H1 (cell line): Measurements from ENCODE around the gene MYL11. TPM values are rescaled to one million over a fixed set of nuclear protein-coding genes. Genes with fewer than 3 reads are reported as not detected.
A peak's percentile ranks its signal among the peaks of the same experiment; 100 is the strongest.

Experiments used
- CTCF ChIA-PET: fragments of 300-600 bp; sonication (Branson Sonifier 250); formaldehyde crosslinking; loops from one replicate; lab custom pipeline; 2021; ENCODE audit not compliant: partially characterized antibody; lab: Charles Lee
- POLR2A ChIA-PET: fragments of 300-600 bp; sonication (Branson Sonifier 250); formaldehyde crosslinking; loops from one replicate; lab custom pipeline; 2021; ENCODE audit warnings: inconsistent platforms; ENCODE audit not compliant: partially characterized antibody; lab: Charles Lee
- DNase-seq, 2 experiments: peaks; one replicate each; pipeline versions ENCODE4 v3.0.0 to v3.0.0-alpha.2; 2010 to 2022; ENCODE audit warnings: low spot score in 2 of 2, low read depth in 1 of 2, mixed read lengths in 1 of 2
- FAIRE-seq: peaks from 2 replicates; lab custom pipeline; 2011; peaks lifted over from hg19 to GRCh38; lab: Jason Lieb, UNC
- H2AFZ ChIP-seq: 2 replicates; pipeline ENCODE4 v1.8.1; 2012; ENCODE audit warnings: low read length, inconsistent platforms
- H2AK5ac ChIP-seq: 2 replicates; pipeline ENCODE4 v1.6.1; 2013; ENCODE audit warnings: low read depth, low read length
- H2BK120ac ChIP-seq: replicated peaks from 2 replicates; pipeline ENCODE3; 2013; ENCODE audit warnings: low read depth, low read length, inconsistent platforms
- H2BK12ac ChIP-seq: 2 replicates; pipeline ENCODE4 v1.6.1; 2013; ENCODE audit warnings: low read depth, low read length
- H2BK15ac ChIP-seq: 2 replicates; pipeline ENCODE4 v1.6.1; 2013; ENCODE audit warnings: low read length
- H2BK20ac ChIP-seq: 2 replicates; pipeline ENCODE4 v1.6.1; 2013; ENCODE audit warnings: low read length
- H2BK5ac ChIP-seq: 2 replicates; pipeline ENCODE4 v1.6.1; 2013; ENCODE audit warnings: low read depth, low read length
- H3K14ac ChIP-seq: 2 replicates; pipeline ENCODE4 v1.6.1; 2013; ENCODE audit warnings: inconsistent platforms; ENCODE audit not compliant: insufficient read length
- H3K18ac ChIP-seq: 2 replicates; pipeline ENCODE4 v1.6.1; 2013; ENCODE audit warnings: low read length; ENCODE audit errors: extremely low read depth
- H3K23ac ChIP-seq: 2 replicates; pipeline ENCODE4 v1.6.1; 2013; ENCODE audit warnings: inconsistent platforms; ENCODE audit not compliant: insufficient read length
- H3K23me2 ChIP-seq: 2 replicates; pipeline ENCODE4 v1.6.1; 2013; ENCODE audit warnings: low read depth, low read length
- H3K27ac ChIP-seq: 2 replicates; pipeline ENCODE4 v1.6.1; 2011; ENCODE audit warnings: low read depth, low read length, inconsistent platforms
- H3K27me3 ChIP-seq, 4 experiments: replicated peaks in 1 of 4; 1 replicate in 1 of 4; 2 replicates in 3 of 4; pipeline versions ENCODE4 v1.6.1 to v1.8.1; 2011 to 2013; ENCODE audit warnings: low read length in 3 of 4, mild to moderate bottlenecking in 3 of 4, inconsistent platforms in 2 of 4, mixed read lengths in 2 of 4, moderate library complexity in 1 of 4; ENCODE audit not compliant: control insufficient read depth in 3 of 4, insufficient read depth in 3 of 4; ENCODE audit errors: extremely low read depth in 1 of 4
- H3K36me3 ChIP-seq, 4 experiments: 2 replicates each; pipeline versions ENCODE4 v1.6.1 to v1.8.1; 2011 to 2013; ENCODE audit warnings: mild to moderate bottlenecking in 4 of 4, low read length in 3 of 4, moderate library complexity in 2 of 4, control low read depth in 1 of 4, inconsistent platforms in 1 of 4; ENCODE audit not compliant: insufficient read depth in 4 of 4, control insufficient read depth in 2 of 4
- H3K4ac ChIP-seq: replicated peaks from 2 replicates; pipeline ENCODE3; 2013; ENCODE audit warnings: low read length, low read depth, mixed read lengths, inconsistent platforms; ENCODE audit not compliant: insufficient read length
- H3K4me1 ChIP-seq, 4 experiments: replicated peaks in 1 of 4; 1 replicate in 1 of 4; 2 replicates in 3 of 4; pipeline versions ENCODE4 v1.6.1 to v1.8.1; 2011 to 2013; ENCODE audit warnings: low read length in 3 of 4, inconsistent platforms in 2 of 4, mixed read lengths in 1 of 4; ENCODE audit not compliant: insufficient read depth in 4 of 4, control insufficient read depth in 3 of 4
- H3K4me2 ChIP-seq, 2 experiments: 2 replicates each; pipeline versions ENCODE4 v1.6.1 to v1.8.1; 2011 to 2013; ENCODE audit warnings: low read depth in 2 of 2, low read length in 2 of 2, control low read depth in 1 of 2, inconsistent platforms in 1 of 2, mild to moderate bottlenecking in 1 of 2; ENCODE audit not compliant: insufficient read depth in 1 of 2
- H3K4me3 ChIP-seq, 4 experiments: fragments of 200-600, 300-600 bp in 1 of 4; sonication (generic), shearing (Covaris generic), sonication (Bioruptor Twin) in 1 of 4; 2 replicates each; pipeline versions ENCODE4 v1.5.1 to v1.8.1; 2011 to 2016; ENCODE audit warnings: low read length in 4 of 4, low read depth in 3 of 4, control low read depth in 2 of 4, inconsistent platforms in 2 of 4, mild to moderate bottlenecking in 2 of 4, mixed read lengths in 1 of 4, moderate library complexity in 1 of 4; ENCODE audit not compliant: insufficient read depth in 2 of 4; ENCODE audit errors: extremely low read depth in 1 of 4
- H3K56ac ChIP-seq: replicated peaks from 2 replicates; pipeline ENCODE3; 2013; ENCODE audit warnings: low read depth, mild to moderate bottlenecking, mixed read lengths, low read length, inconsistent platforms; ENCODE audit not compliant: insufficient read length
- H3K79me1 ChIP-seq: 2 replicates; pipeline ENCODE4 v1.6.1; 2013; ENCODE audit warnings: low read depth, low read length, control low read depth
- H3K79me2 ChIP-seq, 2 experiments: 2 replicates each; pipeline versions ENCODE4 v1.6.1 to v1.8.1; 2012 to 2013; ENCODE audit warnings: low read length in 2 of 2, mild to moderate bottlenecking in 2 of 2, inconsistent platforms in 1 of 2; ENCODE audit not compliant: insufficient read depth in 2 of 2, control insufficient read depth in 1 of 2
- H3K9ac ChIP-seq, 4 experiments: replicated peaks in 1 of 4; 1 replicate in 1 of 4; 2 replicates in 3 of 4; pipeline versions ENCODE4 v1.6.1 to v1.8.1; 2011 to 2013; ENCODE audit warnings: low read depth in 3 of 4, low read length in 3 of 4, control low read depth in 2 of 4, mild to moderate bottlenecking in 2 of 4, moderate library complexity in 2 of 4, inconsistent platforms in 1 of 4; ENCODE audit errors: extremely low read depth in 1 of 4
- H3K9me3 ChIP-seq, 2 experiments: 2 replicates each; pipeline versions ENCODE4 v1.6.1 to v1.8.1; 2012 to 2013; ENCODE audit warnings: mild to moderate bottlenecking in 2 of 2, moderate library complexity in 2 of 2, control low read depth in 1 of 2, inconsistent platforms in 1 of 2, low read depth in 1 of 2, low read length in 1 of 2, mixed read lengths in 1 of 2; ENCODE audit not compliant: insufficient read depth in 2 of 2
- H4K20me1 ChIP-seq, 2 experiments: replicated peaks in 1 of 2; 2 replicates each; pipeline versions ENCODE3 to v1.8.1; 2011 to 2013; ENCODE audit warnings: inconsistent platforms in 2 of 2, low read length in 2 of 2, mild to moderate bottlenecking in 1 of 2; ENCODE audit not compliant: insufficient read depth in 2 of 2, control insufficient read depth in 1 of 2
- H4K5ac ChIP-seq: 2 replicates; pipeline ENCODE4 v1.6.1; 2013; ENCODE audit warnings: low read length, low read depth, mixed read lengths, inconsistent platforms; ENCODE audit not compliant: insufficient read length
- H4K8ac ChIP-seq: 2 replicates; pipeline ENCODE4 v1.8.0; 2013; ENCODE audit warnings: mild to moderate bottlenecking, moderate library complexity, low read length, inconsistent platforms; ENCODE audit not compliant: insufficient read depth; ENCODE audit errors: extremely low read depth
- H4K91ac ChIP-seq: replicated peaks from 2 replicates; pipeline ENCODE3; 2013; ENCODE audit warnings: low read length, mixed read lengths, inconsistent platforms; ENCODE audit not compliant: insufficient read length
- JUND ChIP-seq: IDR thresholded peaks from 2 replicates; pipeline ENCODE4 v1.6.1; 2011; ENCODE audit warnings: mild to moderate bottlenecking, improper control_type of control experiment, low read length
- NRF1 ChIP-seq: IDR thresholded peaks from 2 replicates; pipeline ENCODE4 v1.6.1; 2011; ENCODE audit warnings: mild to moderate bottlenecking, low read depth, low read length, improper control_type of control experiment
- POLR2A ChIP-seq, 2 experiments: IDR thresholded peaks; 1 replicate in 1 of 2; 2 replicates in 1 of 2; pipeline ENCODE4 v1.6.1; 2011; ENCODE audit warnings: low read depth in 2 of 2, low read length in 2 of 2, mild to moderate bottlenecking in 2 of 2; ENCODE audit errors: control extremely low read depth in 1 of 2
- RNF2 ChIP-seq: fragments of 200-900, 300-1000 bp; sonication (generic); IDR thresholded peaks from 2 replicates; pipeline ENCODE4 v1.7.1; 2016; ENCODE audit warnings: borderline replicate concordance, low read depth, mild to moderate bottlenecking, antibody characterized with exemption, low read length; ENCODE audit not compliant: poor library complexity, severe bottlenecking; ENCODE audit errors: missing control alignments
- SUZ12 ChIP-seq: fragments of 200-600 bp; sonication (generic); IDR thresholded peaks from 2 replicates; pipeline ENCODE4 v1.6.1; 2012; ENCODE audit warnings: mild to moderate bottlenecking, inconsistent platforms, low read length, moderate library complexity, mixed read lengths
- TEAD4 ChIP-seq: IDR thresholded peaks from 2 replicates; pipeline ENCODE4 v1.6.1; 2012; ENCODE audit warnings: low read depth, low read length, inconsistent platforms, mixed read lengths
- WGBS, 2 experiments: shearing (Covaris generic) in 1 of 2; methylation state at CpG; one replicate each; pipeline versions ENCODE4 v1.1.6 to v1.1.7; 2013 to 2015; ENCODE audit warnings: low lambda C conversion rate in 2 of 2, mixed read lengths in 2 of 2, inconsistent platforms in 1 of 2, low coverage in 1 of 2, missing lambda C conversion rate in 1 of 2; ENCODE audit not compliant: insufficient replicate concordance in 2 of 2, insufficient coverage in 1 of 2, insufficient read length in 1 of 2; ENCODE audit errors: extremely low coverage in 1 of 2, missing lambda C conversion rate in 1 of 2; 5-methylcytosine and 5-hydroxymethylcytosine counted together
- polyA plus RNA-seq, 7 experiments: library from polyadenylated mRNA; depleted of rRNA in 3 of 7; stranded (reverse) in 5 of 7; unstranded in 2 of 7; fragments of >200 nt in 5 of 7; fragments of 200-250 nt in 2 of 7; gene quantifications; 1 replicate in 5 of 7; 2 replicates in 1 of 7; 4 replicates in 1 of 7; pipeline versions ENCODE4 v1.2.1 to v1.2.3, GENCODE V29; 2011 to 2013; ENCODE audit warnings: missing spikeins in 2 of 7, mixed read lengths in 2 of 7
- total RNA-seq: library from RNA; stranded (reverse); fragmentation: NEBNext Ultra II Directional; extraction: Animal tissue kit (Norgen Biotek cat#: 25700); gene quantifications from 2 replicates; pipeline ENCODE4 v1.2.1, GENCODE V29; 2021
- TF ChIP-seq, protein P1 (sequence below): IDR thresholded peaks from 2 replicates; pipeline ENCODE4 v1.6.1; 2012; ENCODE audit warnings: inconsistent platforms

Gene MYL11
- total and polyA plus RNA-seq, 2 of the 8 experiments (the other 6 are each of a cell fraction or from before 2014, with no cell fraction given) = 1.2 to 1.4 TPM

DNA sequence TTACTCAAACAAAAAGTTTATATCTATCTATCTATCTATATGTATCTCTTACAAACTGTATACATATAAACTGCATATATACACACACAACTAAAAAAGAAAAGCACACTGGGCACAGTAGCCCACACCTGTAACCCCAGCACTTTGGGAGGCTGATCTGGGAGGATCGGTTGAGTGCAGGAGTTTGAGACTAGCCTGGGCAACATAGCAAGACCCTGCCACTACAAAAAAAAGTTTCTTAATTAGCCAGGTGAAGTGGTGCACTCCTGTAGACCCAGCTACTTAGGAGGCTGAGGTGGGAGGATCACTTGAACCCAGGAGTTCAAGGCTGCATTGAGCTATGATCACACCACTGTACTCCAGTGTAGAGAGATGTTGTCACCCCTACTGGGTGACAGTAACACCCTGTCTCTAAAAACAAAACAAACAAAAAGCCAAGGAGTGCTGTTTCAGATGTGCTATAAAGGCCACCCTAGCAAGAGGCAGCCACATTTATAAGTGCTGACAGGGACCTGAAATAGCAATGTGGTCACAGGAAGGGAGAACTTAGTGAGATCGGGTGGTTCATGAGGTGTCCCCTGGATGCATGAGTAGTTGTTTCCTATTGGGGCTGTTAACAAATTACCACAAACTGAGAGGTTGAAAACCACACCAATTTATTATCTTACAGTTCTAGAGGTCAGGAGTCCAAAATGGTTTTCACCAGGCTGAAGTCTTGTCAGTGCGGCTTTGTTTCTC, 24.3 kb upstream of the MYL11 start:
- Histone ChIP-seq H3K4ac (no peak overlapping the region), H3K56ac (no peak overlapping the region), H3K23ac (no peak overlapping the region), H2BK120ac (no peak overlapping the region), H3K79me1 (no peaks in the 10 kb centered on the region; the same call in 1 of the 2 replicates), H2BK15ac (no peak overlapping the region), H4K8ac (no peak overlapping the region), H4K20me1 (peaks cover 0 to 3% of the 10 kb centered on the region in 2 experiments), H2AK5ac (no peak overlapping the region), H3K4me3 (no peak overlapping the region)
- WGBS, 2 experiments = 86% methylated on average over 3 of the region's 3 CpGs; no CpG with 5 or more reads in 1 of the 2 experiments
- no peak for FAIRE-seq
- TF ChIP-seq SUZ12 (no peak), RNF2 (no peak), TEAD4 (no peak), NRF1 (no peak), JUND (no peak), POLR2A (IDR thresholded peaks at IDR 0.05; ENCODE audit: control extremely low read depth in 1 of 2, low read depth in 2 of 2, low read length in 2 of 2) (peak in 1 of 2 experiments; percentile 25; a peak in 1 of 3 replicates)
- TF ChIP-seq, protein P1, sequence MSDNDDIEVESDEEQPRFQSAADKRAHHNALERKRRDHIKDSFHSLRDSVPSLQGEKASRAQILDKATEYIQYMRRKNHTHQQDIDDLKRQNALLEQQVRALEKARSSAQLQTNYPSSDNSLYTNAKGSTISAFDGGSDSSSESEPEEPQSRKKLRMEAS = no peak
- TF ChIP-seq, all 59 proteins: peak for 1
- H2AFZ ChIP-seq = no peak overlapping the region
- H3K9ac ChIP-seq = no peak overlapping the region
- POLR2A ChIA-PET = interaction anchor here (0.7 to 1.2 kb wide), 3 partner anchors 9 to 33 kb away, joined by 3 to 4 read pairs (median 4); partner anchors contain the start of gene SEPTIN1
- no peak overlapping the region for H3K4me2 ChIP-seq
- H3K4me1 ChIP-seq = peaks cover 0 to 6% (median 2%) of the 10 kb centered on the region in 4 experiments; a peak in 4 of 7 replicates
- no peaks in the 10 kb centered on the region for H3K9me3 ChIP-seq
- no peak overlapping the region for H3K27ac ChIP-seq
- CTCF ChIA-PET = no interaction called here
- no peak overlapping the region for H3K14ac ChIP-seq
- no peak overlapping the region for H2BK12ac ChIP-seq
- peaks cover 4% of the 10 kb centered on the region; the same call in 1 of the 2 replicates for H3K23me2 ChIP-seq
- no peak overlapping the region for H4K5ac ChIP-seq
- no peak overlapping the region for H4K91ac ChIP-seq
- H3K27me3 ChIP-seq = no peaks in the 10 kb centered on the region
- no peak overlapping the region for H2BK20ac ChIP-seq
- peaks cover 0 to 14% of the 10 kb centered on the region in 2 experiments; a peak in 2 of 4 replicates for H3K79me2 ChIP-seq
- DNase-seq = no peak
- peaks cover 11 to 37% (median 30%) of the 10 kb centered on the region in 4 experiments for H3K36me3 ChIP-seq
- no peak overlapping the region for H2BK5ac ChIP-seq
- H3K18ac ChIP-seq = no peak overlapping the region
